ENCODE measurements around the gene SYT15B.
"Not testable (repeated sequence)": the region's sequence is repeated elsewhere in the genome, so short reads cannot be mapped to it uniquely, and the experiment has no call there.

The SYT15B gene

GRCh38 chr10:47723362-47723761, 40.0 kb downstream of the SYT15B start:
- H3K27me3 ChIP-seq (ENCODE audit: control insufficient read depth in 1 of 2, insufficient read depth in 2 of 2, low read length in 2 of 2); H3K36me3 ChIP-seq (ENCODE audit: insufficient read depth, low read length); H3K9ac ChIP-seq (ENCODE audit: low read length); H3K4me1 ChIP-seq (ENCODE audit: insufficient read depth, low read length); H3K4me3 ChIP-seq (ENCODE audit: low read depth in 1 of 2, low read length in 2 of 2); H3K27ac ChIP-seq (ENCODE audit: low read depth, low read length); H3K9me3 ChIP-seq (ENCODE audit: low read length): not testable (repeated sequence)

GRCh38 chr10:47717011-47717769, 46.2 kb downstream of the SYT15B start:
- H3K9me3 ChIP-seq (ENCODE audit: low read length); H3K27me3 ChIP-seq (ENCODE audit: control insufficient read depth in 1 of 2, insufficient read depth in 2 of 2, low read length in 2 of 2); H3K27ac ChIP-seq (ENCODE audit: low read depth, low read length); H3K4me1 ChIP-seq (ENCODE audit: insufficient read depth, low read length); H3K9ac ChIP-seq (ENCODE audit: low read length); H3K4me3 ChIP-seq (ENCODE audit: low read depth in 1 of 2, low read length in 2 of 2); H3K36me3 ChIP-seq (ENCODE audit: insufficient read depth, low read length): not testable (repeated sequence)
